Left cardiac atrium (tissue), 4 donors: ENCODE results near the gene UBD. TPM values are rescaled to one million over a fixed set of nuclear protein-coding genes. Genes with fewer than 3 reads are reported as not detected.

Experiments used
- ATAC-seq, 2 donors: fragments of 200-7000 bp; cut with Tn5 transposase; one replicate each; pipeline ENCODE4 v1.9.1; 2020; ENCODE audit warnings: mild to moderate bottlenecking in 2 of 2, moderate library complexity in 2 of 2
- DNase-seq: peaks from one replicate; pipeline ENCODE4 v3.0.0-alpha.2; 2020
- intact Hi-C, 2 donors: fragments of 100-400 bp; cut with DNase I; formaldehyde crosslinking; loops; one replicate each; pipeline versions ENCODE4 v1.14.1 to v1.15.1; 2022 to 2023
- total RNA-seq, 2 donors: library from RNA; stranded (reverse); fragmentation: NEBNext Ultra II Directional; extraction: Animal tissue kit (Norgen Biotek cat#: 25700); gene quantifications; one replicate each; pipeline ENCODE4 v1.2.1, GENCODE V29; 2021
- donor health status: DM: no; HTN: yes; CAD: no.
- donor health status: DM: no; HTN: yes; CAD: no; lungs with severe emphysema.
- donor health status: DM: yes; HTN: yes; CAD: no.
- donor health status: Dilated cardiomyopathy.

UBD gene
- total RNA-seq, 2 donors from 2014 or later, result not detected

- no peak for DNase-seq
- no peak for ATAC-seq
- intact Hi-C loops, result no loop called here
Observed at GRCh38 chr6:29527126-29527525, 32.4 kb downstream of the UBD start.

GRCh38 chr6:29525311-29525639 is 34.3 kb downstream of the UBD start:
- no peak for DNase-seq
- no peak for ATAC-seq
- intact Hi-C loops, result no loop called here

- intact Hi-C loops, result no loop called here
- DNase-seq, result no peak
- no peak for ATAC-seq
Observed at GRCh38 chr6:29524444-29525310, 34.9 kb downstream of the UBD start.

GRCh38 chr6:29524044-29524443 is 35.5 kb downstream of the UBD start:
- intact Hi-C loops, result no loop called here

GRCh38 chr6:29522227-29522626 is 37.3 kb downstream of the UBD start:
- intact Hi-C loops, result no loop called here
- DNase-seq, result no peak
- ATAC-seq, result no peak

More at GRCh38 chr6:29524044-29524443, 35.5 kb downstream of the UBD start:
- no peak for ATAC-seq
- DNase-seq, result no peak

GRCh38 chr6:29521006-29521680 is 38.4 kb downstream of the UBD start:
- DNase-seq, result no peak
- intact Hi-C loops, result no loop called here

GRCh38 chr6:29520232-29520631 is 39.3 kb downstream of the UBD start:
- no peak for DNase-seq
- intact Hi-C loops, result no loop called here
- ATAC-seq, result no peak

More at GRCh38 chr6:29521006-29521680, 38.4 kb downstream of the UBD start:
- ATAC-seq, result no peak

GRCh38 chr6:29519291-29520010 is 40.1 kb downstream of the UBD start:
- no peak for DNase-seq
- ATAC-seq, result no peak
- intact Hi-C loops, result no loop called here

- ATAC-seq, result no peak
- intact Hi-C loops, result no loop called here
- no peak for DNase-seq
Observed at GRCh38 chr6:29517728-29518440, 41.6 kb downstream of the UBD start.

- intact Hi-C loops, result no loop called here
- ATAC-seq (no peak), DNase-seq (no peak)
Observed at GRCh38 chr6:29517245-29517644, 42.3 kb downstream of the UBD start.

- ATAC-seq (no peak), DNase-seq (no peak)
- intact Hi-C loops, result no loop called here
Observed at GRCh38 chr6:29516108-29516507, 43.4 kb downstream of the UBD start.

- DNase-seq, result no peak
- no peak for ATAC-seq
- intact Hi-C loops, result no loop called here
Observed at GRCh38 chr6:29510746-29511300, 48.7 kb downstream of the UBD start.

- DNase-seq (no peak), ATAC-seq (no peak)
- intact Hi-C loops, result no loop called here
Observed at GRCh38 chr6:29510202-29510601, 49.3 kb downstream of the UBD start.

- intact Hi-C loops, result no loop called here
- ATAC-seq, result no peak
- no peak for DNase-seq
Observed at GRCh38 chr6:29509711-29510110, 49.8 kb downstream of the UBD start.

GRCh38 chr6:29509239-29509638 is 50.3 kb downstream of the UBD start:
- intact Hi-C loops, result no loop called here
- DNase-seq, result no peak
- no peak for ATAC-seq

- no peak for DNase-seq
- intact Hi-C loops, result no loop called here
- ATAC-seq, result no peak
Observed at GRCh38 chr6:29507319-29507718, 52.2 kb downstream of the UBD start.

- intact Hi-C loops, result no loop called here
- ATAC-seq (no peak), DNase-seq (no peak)
Observed at GRCh38 chr6:29506446-29507067, 53.0 kb downstream of the UBD start.

GRCh38 chr6:29505808-29506207 is 53.7 kb downstream of the UBD start:
- intact Hi-C loops, result no loop called here
- DNase-seq, result no peak
- ATAC-seq, result no peak
